NK-92 (cell line): ENCODE results near the gene EYA2.

Experiments used
- DNase-seq: peaks from one replicate; lab custom pipeline; 2025; ENCODE audit not compliant: unreplicated experiment; lab: John Stamatoyannopoulos, UW

EYA2 gene

GRCh38 chr20:47061549-47061948 is 166.9 kb downstream of the EYA2 start:
- DNase-seq, result no peak

- no peak for DNase-seq
Observed at GRCh38 chr20:47062226-47062890, 167.7 kb downstream of the EYA2 start.

- DNase-seq, result no peak
Observed at GRCh38 chr20:47063407-47063806, 168.8 kb downstream of the EYA2 start.

GRCh38 chr20:47063808-47064207 is 169.2 kb downstream of the EYA2 start:
- no peak for DNase-seq

- no peak for DNase-seq
Observed at GRCh38 chr20:47066484-47067270, 172.0 kb downstream of the EYA2 start.

GRCh38 chr20:47067776-47068175 is 173.1 kb downstream of the EYA2 start:
- no peak for DNase-seq

GRCh38 chr20:47070176-47070575 is 175.5 kb downstream of the EYA2 start:
- no peak for DNase-seq

- DNase-seq, result no peak
Observed at GRCh38 chr20:47071646-47072185, 177.1 kb downstream of the EYA2 start.

GRCh38 chr20:47073766-47074475 is 179.3 kb downstream of the EYA2 start:
- DNase-seq, result no peak

- DNase-seq, result no peak
Observed at GRCh38 chr20:47075263-47075662, 180.6 kb downstream of the EYA2 start.

GRCh38 chr20:47079047-47079446 is 184.4 kb downstream of the EYA2 start:
- DNase-seq, result no peak

- no peak for DNase-seq
Observed at GRCh38 chr20:47080365-47080764, 185.7 kb downstream of the EYA2 start.

- no peak for DNase-seq
Observed at GRCh38 chr20:47086316-47086715, 191.7 kb downstream of the EYA2 start.

- no peak for DNase-seq
Observed at GRCh38 chr20:47088335-47088734, 193.7 kb downstream of the EYA2 start.

GRCh38 chr20:47089151-47089550 is 194.5 kb downstream of the EYA2 start:
- no peak for DNase-seq

- no peak for DNase-seq
Observed at GRCh38 chr20:47090835-47091234, 196.2 kb downstream of the EYA2 start.

GRCh38 chr20:47093320-47093966 is 198.8 kb downstream of the EYA2 start:
- no peak for DNase-seq

GRCh38 chr20:47095690-47096089 is 201.0 kb downstream of the EYA2 start:
- DNase-seq, result no peak

GRCh38 chr20:47097691-47098622 is 203.3 kb downstream of the EYA2 start:
- DNase-seq, result no peak

GRCh38 chr20:47099093-47099492 is 204.4 kb downstream of the EYA2 start:
- no peak for DNase-seq
